Neural cell (in vitro differentiated cells): ENCODE results near the gene TAF11L2. TPM values are rescaled to one million over a fixed set of nuclear protein-coding genes. Genes with fewer than 3 reads are reported as not detected.
"Not testable (repeated sequence)": the region's sequence is repeated elsewhere in the genome, so short reads cannot be mapped to it uniquely, and the experiment has no call there.

Source experiments
- H2AFZ ChIP-seq: fragments of 200-600, 300-800 bp; sonication (generic), shearing (Covaris generic); 2 replicates; pipeline ENCODE4 v1.6.0; 2014; ENCODE audit warnings: low read depth, mild to moderate bottlenecking, antibody characterized with exemption, low read length, moderate library complexity
- H3F3A ChIP-seq: fragments of 200-600 bp; shearing (Covaris generic); 2 replicates; pipeline ENCODE4 v1.6.1; 2016; ENCODE audit warnings: mild to moderate bottlenecking, moderate library complexity, mixed read lengths, antibody characterized with exemption, low read length; ENCODE audit not compliant: insufficient read depth, poor library complexity, severe bottlenecking
- H3K27ac ChIP-seq: fragments of 200-600, 300-800 bp; sonication (generic), shearing (Covaris generic); 2 replicates; pipeline ENCODE4 v1.5.1; 2014; ENCODE audit warnings: mild to moderate bottlenecking, low read length, moderate library complexity
- H3K27me3 ChIP-seq: fragments of 300-800, 200-600 bp; sonication (generic), shearing (Covaris generic); 2 replicates; pipeline ENCODE4 v1.6.0; 2014; ENCODE audit warnings: mild to moderate bottlenecking, low read depth, low read length, moderate library complexity; ENCODE audit not compliant: insufficient read depth
- H3K36me3 ChIP-seq: fragments of 300-800, 200-600 bp; sonication (generic), shearing (Covaris generic); 2 replicates; pipeline ENCODE4 v1.5.1; 2014; ENCODE audit warnings: mild to moderate bottlenecking, antibody characterized with exemption, low read length, moderate library complexity; ENCODE audit not compliant: insufficient read depth
- H3K4me2 ChIP-seq: fragments of 300-800, 200-600 bp; sonication (generic), shearing (Covaris generic); 2 replicates; pipeline ENCODE4 v1.6.0; 2014; ENCODE audit warnings: mild to moderate bottlenecking, low read length
- H3K4me3 ChIP-seq: fragments of 300-800, 200-600 bp; sonication (generic), shearing (Covaris generic); 2 replicates; pipeline ENCODE4 v1.5.1; 2014; ENCODE audit warnings: mild to moderate bottlenecking, low read length, moderate library complexity
- H3K79me2 ChIP-seq: fragments of 200-600 bp; shearing (Covaris generic); replicated peaks from 2 replicates; pipeline ENCODE4 v1.6.0; 2014; ENCODE audit warnings: mild to moderate bottlenecking, low read length, moderate library complexity; ENCODE audit not compliant: insufficient read depth
- H3K9ac ChIP-seq: fragments of 300-800, 200-600 bp; sonication (generic), shearing (Covaris generic); 2 replicates; pipeline ENCODE4 v1.6.1; 2016; ENCODE audit warnings: mild to moderate bottlenecking, low read length, mixed read lengths
- H3K9me2 ChIP-seq: fragments of 200-600 bp; shearing (Covaris generic); 2 replicates; pipeline ENCODE4 v1.6.1; 2016; ENCODE audit warnings: mild to moderate bottlenecking, low read length, mixed read lengths; ENCODE audit not compliant: insufficient read depth
- H3K9me3 ChIP-seq: fragments of 200-600, 300-800 bp; sonication (generic), shearing (Covaris generic); 2 replicates; pipeline ENCODE4 v1.6.1; 2016; ENCODE audit warnings: mild to moderate bottlenecking, mixed run types, low read length, moderate library complexity, mixed read lengths
- H4K20me1 ChIP-seq: fragments of 200-600 bp; shearing (Covaris generic); 2 replicates; pipeline ENCODE4 v1.6.1; 2016; ENCODE audit warnings: mild to moderate bottlenecking, mixed run types; ENCODE audit not compliant: insufficient read depth
- CTCF ChIP-seq: fragments of 450-650 bp; IDR thresholded peaks from 2 replicates; pipeline ENCODE4 v1.5.1; 2014; ENCODE audit warnings: antibody characterized with exemption, mild to moderate bottlenecking, moderate library complexity; ENCODE audit not compliant: poor library complexity, severe bottlenecking
- RAD21 ChIP-seq: fragments of 450-650 bp; conservative IDR thresholded peaks from 2 replicates; pipeline ENCODE4 v1.6.1; 2014; ENCODE audit warnings: antibody characterized with exemption, mild to moderate bottlenecking, moderate library complexity
- REST ChIP-seq: IDR thresholded peaks from 2 replicates; pipeline ENCODE4 v1.6.1; 2012; ENCODE audit warnings: borderline replicate concordance
- SMC3 ChIP-seq: fragments of 450-650 bp; conservative IDR thresholded peaks from 2 replicates; pipeline ENCODE4 v1.6.1; 2014; ENCODE audit warnings: antibody characterized with exemption, mild to moderate bottlenecking, moderate library complexity; ENCODE audit not compliant: poor library complexity
- TAF1 ChIP-seq: IDR thresholded peaks from 2 replicates; pipeline ENCODE4 v1.6.1; 2012; ENCODE audit warnings: low read depth
- polyA plus RNA-seq: library from polyadenylated mRNA; depleted of rRNA; stranded (reverse); fragments of >200 nt; gene quantifications from 2 replicates; pipeline ENCODE4 v1.2.3, GENCODE V29; 2014

TAF11L2 gene
- polyA plus RNA-seq, 1 donor from 2014 or later: not detected

- Histone ChIP-seq H3K9ac (no peak overlapping the region), H3K4me3 (no peak overlapping the region), H3K4me2 (no peak overlapping the region), H3K9me2 (no peaks in the 10 kb centered on the region), H4K20me1 (no peaks in the 10 kb centered on the region), H3K27ac (no peak overlapping the region), H3K36me3 (no peaks in the 10 kb centered on the region), H2AFZ (no peak overlapping the region), H3F3A (no peaks in the 10 kb centered on the region), H3K9me3 (no peaks in the 10 kb centered on the region), H3K27me3 (no peaks in the 10 kb centered on the region), H3K79me2 (no peaks in the 10 kb centered on the region)
- TF ChIP-seq SMC3 (no peak), TAF1 (no peak), CTCF (no peak), RAD21 (no peak), REST (no peak)
Measured at GRCh38 chr5:17511775-17512325, 13.8 kb downstream of the TAF11L2 start.

GRCh38 chr5:17517526-17517925, 19.5 kb downstream of the TAF11L2 start:
- H3K4me3 ChIP-seq, H2AFZ ChIP-seq, H3K4me2 ChIP-seq, H3K36me3 ChIP-seq, H3K9me3 ChIP-seq, H4K20me1 ChIP-seq, H3K27me3 ChIP-seq, H3K27ac ChIP-seq, H3F3A ChIP-seq, H3K9me2 ChIP-seq, H3K79me2 ChIP-seq, H3K9ac ChIP-seq: not testable (repeated sequence)

- H3K36me3 ChIP-seq, H3K27ac ChIP-seq, H3K4me2 ChIP-seq, H3K9ac ChIP-seq, H4K20me1 ChIP-seq, H3F3A ChIP-seq, H2AFZ ChIP-seq, H3K79me2 ChIP-seq, H3K4me3 ChIP-seq, H3K9me2 ChIP-seq, H3K27me3 ChIP-seq, H3K9me3 ChIP-seq: not testable (repeated sequence)
Measured at GRCh38 chr5:17518067-17518466, 20.0 kb downstream of the TAF11L2 start, which contains the start of gene TAF11L3. TAF11L3 (plus strand) TSS chr5:17518367.

GRCh38 chr5:17519508-17519907, 21.5 kb downstream of the TAF11L2 start:
- not testable (repeated sequence) for H3K36me3 ChIP-seq, H4K20me1 ChIP-seq, H3K9me3 ChIP-seq, H3K27ac ChIP-seq, H3K4me3 ChIP-seq, H3F3A ChIP-seq, H3K9me2 ChIP-seq, H3K4me2 ChIP-seq, H3K27me3 ChIP-seq, H3K79me2 ChIP-seq, H3K9ac ChIP-seq, H2AFZ ChIP-seq

- not testable (repeated sequence) for H3K9me2 ChIP-seq, H3K27me3 ChIP-seq, H3K9ac ChIP-seq, H3K4me3 ChIP-seq, H3F3A ChIP-seq, H2AFZ ChIP-seq, H3K27ac ChIP-seq, H3K79me2 ChIP-seq, H3K36me3 ChIP-seq, H3K9me3 ChIP-seq, H3K4me2 ChIP-seq, H4K20me1 ChIP-seq
Measured at GRCh38 chr5:17521501-17521900, 23.5 kb downstream of the TAF11L2 start, which contains the start of gene TAF11L4. TAF11L4 (plus strand) TSS chr5:17521801.

DNA sequence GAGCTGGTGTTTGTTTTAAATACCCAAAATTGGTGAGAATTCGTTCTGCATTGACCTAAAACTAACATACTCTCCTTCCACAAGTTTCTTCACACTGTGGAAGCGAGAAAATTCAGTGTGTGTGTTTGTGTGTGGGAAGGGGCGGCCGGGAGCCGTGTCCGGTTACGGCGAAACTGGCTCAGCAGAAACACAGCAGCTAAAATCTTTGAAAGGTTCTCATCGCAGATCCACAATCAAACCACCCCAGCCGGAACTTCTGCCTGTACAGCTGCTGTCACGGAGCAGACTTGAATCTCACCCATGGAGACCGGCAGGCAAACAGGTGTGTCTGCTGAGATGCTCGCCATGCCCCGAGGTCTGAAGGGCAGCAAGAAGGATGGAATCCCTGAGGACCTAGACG, 26.9 kb downstream of the TAF11L2 start, which contains the start of gene TAF11L5:
TAF11L5 (plus strand) TSS at position 301 of the 400 bp plus-strand sequence.
- not testable (repeated sequence) for H4K20me1 ChIP-seq, H3K79me2 ChIP-seq, H3K36me3 ChIP-seq, H3K9me2 ChIP-seq, H2AFZ ChIP-seq, H3K4me2 ChIP-seq, H3K27ac ChIP-seq, H3K9me3 ChIP-seq, H3K4me3 ChIP-seq, H3K27me3 ChIP-seq, H3F3A ChIP-seq, H3K9ac ChIP-seq
